RWPE1 (cell line): ENCODE data around the gene TMEM92.

ENCODE experiments used
- CTCF ChIA-PET: fragments of 350-600 bp; sonication (Branson Sonifier 250); formaldehyde crosslinking; extraction: SDS; loops from one replicate; lab custom pipeline; 2021; lab: Yijun Ruan, JAX
- POLR2A ChIA-PET: fragments of 400-600 bp; formaldehyde crosslinking; extraction: SDS; loops from one replicate; lab custom pipeline; 2020; ENCODE audit warnings: antibody characterized with exemption; ENCODE audit not compliant: low non-redundant PET; lab: Yijun Ruan, JAX
- DNase-seq: peaks from one replicate; pipeline ENCODE4 v3.0.0; 2012; ENCODE audit warnings: low spot score
- H3K27ac ChIP-seq: fragments of 450-650 bp; 2 replicates; pipeline ENCODE4 v1.5.1; 2017
- TF ChIP-seq, protein P1 (sequence below): fragments of 450-650 bp; conservative IDR thresholded peaks from 2 replicates; pipeline ENCODE4 v1.5.1; 2017; ENCODE audit warnings: low read depth, mild to moderate bottlenecking

The TMEM92 gene

DNA sequence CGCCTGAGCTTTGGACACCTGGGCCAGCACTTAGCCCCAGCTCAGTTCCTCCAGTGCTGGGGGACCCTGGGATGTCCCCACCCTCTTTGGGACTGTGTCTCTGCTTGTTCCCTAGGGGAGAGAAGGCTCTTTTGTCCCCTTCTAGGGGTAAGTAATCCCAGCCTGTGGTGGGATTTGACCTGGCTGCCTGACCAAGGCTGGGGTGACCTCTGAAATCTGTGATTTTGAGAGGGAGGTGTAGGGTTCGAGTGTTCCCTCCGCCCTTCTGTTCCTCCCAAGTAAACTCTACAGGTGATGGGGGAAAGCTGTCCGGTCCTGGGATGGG, 593 bp downstream of the TMEM92 start:
- no peak for DNase-seq
- POLR2A ChIA-PET = no interaction called here
- H3K27ac ChIP-seq = peak overlapping the region; percentile 39
- CTCF ChIA-PET = interaction anchor here (0.6 to 5.6 kb wide), 4 partner anchors 22 to 105 kb away, joined by 3 to 34 read pairs (median 5); partner anchors contain the start of gene COL1A1
- TF ChIP-seq, protein P1, sequence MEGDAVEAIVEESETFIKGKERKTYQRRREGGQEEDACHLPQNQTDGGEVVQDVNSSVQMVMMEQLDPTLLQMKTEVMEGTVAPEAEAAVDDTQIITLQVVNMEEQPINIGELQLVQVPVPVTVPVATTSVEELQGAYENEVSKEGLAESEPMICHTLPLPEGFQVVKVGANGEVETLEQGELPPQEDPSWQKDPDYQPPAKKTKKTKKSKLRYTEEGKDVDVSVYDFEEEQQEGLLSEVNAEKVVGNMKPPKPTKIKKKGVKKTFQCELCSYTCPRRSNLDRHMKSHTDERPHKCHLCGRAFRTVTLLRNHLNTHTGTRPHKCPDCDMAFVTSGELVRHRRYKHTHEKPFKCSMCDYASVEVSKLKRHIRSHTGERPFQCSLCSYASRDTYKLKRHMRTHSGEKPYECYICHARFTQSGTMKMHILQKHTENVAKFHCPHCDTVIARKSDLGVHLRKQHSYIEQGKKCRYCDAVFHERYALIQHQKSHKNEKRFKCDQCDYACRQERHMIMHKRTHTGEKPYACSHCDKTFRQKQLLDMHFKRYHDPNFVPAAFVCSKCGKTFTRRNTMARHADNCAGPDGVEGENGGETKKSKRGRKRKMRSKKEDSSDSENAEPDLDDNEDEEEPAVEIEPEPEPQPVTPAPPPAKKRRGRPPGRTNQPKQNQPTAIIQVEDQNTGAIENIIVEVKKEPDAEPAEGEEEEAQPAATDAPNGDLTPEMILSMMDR = no peak

- ChIA-PET CTCF (interaction anchor here (0.6 to 5.6 kb wide), 3 partner anchors 22 to 77 kb away, joined by 3 to 34 read pairs (median 5); partner anchors contain the start of gene COL1A1), POLR2A (no interaction called here)
- TF ChIP-seq, protein P1 = no peak
- no peak for DNase-seq
- H3K27ac ChIP-seq = peak overlapping the region; percentile 39; the same call in 1 of the 2 replicates
Measured at GRCh38 chr17:50275279-50275678, 1.0 kb downstream of the TMEM92 start.

- TF ChIP-seq, protein P1 = no peak
- POLR2A ChIA-PET = no interaction called here
- peak overlapping the region; percentile 77; the same call in 1 of the 2 replicates for H3K27ac ChIP-seq
- no peak for DNase-seq
- CTCF ChIA-PET = interaction anchor here (1.3 to 5.6 kb wide), 2 partner anchors 21 to 76 kb away, joined by 8 to 34 read pairs; partner anchors contain the start of gene COL1A1
Measured at GRCh38 chr17:50276588-50277356, 2.5 kb downstream of the TMEM92 start.

DNA sequence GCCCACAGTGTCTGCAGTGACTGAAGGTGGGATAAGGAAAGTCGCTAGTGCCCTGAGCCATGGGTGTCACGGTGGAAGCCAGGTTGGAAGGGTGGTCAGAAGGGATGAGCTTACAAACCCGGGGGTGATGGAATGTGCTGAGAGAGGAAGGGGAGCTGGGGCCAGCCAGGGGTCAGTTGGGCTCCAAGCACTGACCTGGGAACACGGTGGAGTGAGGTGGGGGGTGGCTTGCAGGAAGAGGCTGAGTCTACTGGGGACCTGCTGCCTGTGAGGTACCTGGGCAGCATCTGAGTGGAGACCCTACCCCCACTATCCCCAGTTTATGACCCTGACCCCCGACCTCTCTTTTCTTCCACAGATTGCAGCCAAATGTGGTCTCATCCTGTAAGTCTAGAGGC, 3.1 kb downstream of the TMEM92 start:
- no peak for DNase-seq
- POLR2A ChIA-PET = no interaction called here
- peak overlapping the region; percentile 77; the same call in 1 of the 2 replicates for H3K27ac ChIP-seq
- TF ChIP-seq, protein P1 = no peak
- CTCF ChIA-PET = interaction anchor here (1.3 to 5.6 kb wide), 2 partner anchors 20 to 76 kb away, joined by 8 to 34 read pairs; partner anchors contain the start of gene COL1A1

DNA sequence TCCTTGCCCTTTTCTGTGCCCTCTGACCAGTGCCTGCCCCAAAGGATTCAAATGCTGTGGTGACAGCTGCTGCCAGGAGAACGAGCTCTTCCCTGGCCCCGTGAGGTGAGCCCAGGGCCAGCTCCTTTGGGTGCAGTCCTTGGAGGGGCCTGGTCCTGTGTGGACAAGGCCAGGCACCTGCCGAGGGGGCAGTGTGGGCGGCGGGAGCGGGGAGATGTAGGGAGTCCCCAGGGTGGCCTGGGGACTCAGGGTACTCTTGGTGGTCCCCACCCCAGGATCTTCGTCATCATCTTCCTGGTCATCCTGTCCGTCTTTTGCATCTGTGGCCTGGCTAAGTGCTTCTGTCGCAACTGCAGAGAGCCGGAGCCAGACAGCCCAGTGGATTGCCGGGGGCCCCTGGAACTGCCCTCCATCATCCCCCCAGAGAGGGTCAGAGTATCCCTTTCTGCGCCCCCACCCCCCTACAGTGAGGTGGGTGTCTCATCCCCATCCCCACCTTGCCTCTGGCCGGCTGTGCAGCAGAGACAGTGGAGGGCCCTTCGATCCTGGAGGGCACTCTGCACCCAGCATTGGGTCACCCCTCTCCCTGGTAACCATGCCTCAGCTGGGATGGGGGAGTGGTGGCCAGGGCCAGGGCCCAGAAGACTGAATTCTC, 4.4 kb downstream of the TMEM92 start:
- CTCF ChIA-PET = interaction anchor here (0.7 to 0.9 kb wide), 3 partner anchors 18 to 80 kb away, joined by 3 to 4 read pairs (median 3); no protein-coding TSS in a partner anchor
- POLR2A ChIA-PET = no interaction called here
- TF ChIP-seq, protein P1 = no peak
- peak overlapping the region; percentile 77 for H3K27ac ChIP-seq
- DNase-seq = no peak

DNA sequence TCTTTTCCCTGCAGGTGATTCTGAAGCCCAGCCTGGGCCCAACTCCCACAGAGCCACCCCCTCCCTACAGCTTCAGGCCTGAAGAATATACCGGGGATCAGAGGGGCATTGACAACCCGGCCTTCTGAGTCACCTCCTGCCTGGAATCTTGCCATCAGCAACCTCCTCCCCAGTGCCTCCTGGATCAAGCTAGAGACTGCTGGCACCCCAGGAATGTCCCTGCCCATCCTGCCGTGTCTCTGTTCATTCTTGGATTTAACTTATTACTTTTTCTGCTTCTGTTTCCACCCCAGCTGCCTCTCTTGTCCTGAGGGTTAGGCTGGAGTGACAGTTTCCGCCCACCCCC, 4.9 kb downstream of the TMEM92 start:
- peak; percentile 79 for DNase-seq
- CTCF ChIA-PET = interaction anchor here (0.7 to 0.9 kb wide), 3 partner anchors 18 to 81 kb away, joined by 3 to 4 read pairs (median 3); no protein-coding TSS in a partner anchor
- TF ChIP-seq, protein P1 = no peak
- POLR2A ChIA-PET = no interaction called here
- H3K27ac ChIP-seq = peak overlapping the region; percentile 77
